CD14-positive monocyte (primary cell): Measurements from ENCODE around the gene ATG4C. TPM values are rescaled to one million over a fixed set of nuclear protein-coding genes. Genes with fewer than 3 reads are reported as not detected.

Experiments used
- DNase-seq, 3 donors: peaks; one replicate each; pipeline ENCODE4 v3.0.0-alpha.2; 2011 to 2022
- H2AFZ ChIP-seq: 2 replicates; pipeline ENCODE4 v1.6.0; 2012; ENCODE audit warnings: mild to moderate bottlenecking, low read depth, low read length, inconsistent platforms; ENCODE audit not compliant: insufficient read depth, poor library complexity, severe bottlenecking
- H3K27ac ChIP-seq, 2 donors: 1 replicate in 1 of 2; 2 replicates in 1 of 2; pipeline ENCODE4 v1.5.1; 2012 to 2013; ENCODE audit warnings: low read length in 2 of 2, control low read depth in 1 of 2, inconsistent platforms in 1 of 2, low read depth in 1 of 2, mild to moderate bottlenecking in 1 of 2
- H3K27me3 ChIP-seq, 2 donors: one replicate each; pipeline versions ENCODE4 v1.6.0 to v1.6.1; 2011 to 2013; ENCODE audit warnings: low read length in 2 of 2; ENCODE audit not compliant: control insufficient read depth in 2 of 2, insufficient read depth in 2 of 2
- H3K36me3 ChIP-seq, 2 donors: replicated peaks in 1 of 2; 1 replicate in 1 of 2; 2 replicates in 1 of 2; pipeline versions ENCODE4 v1.5.1 to v1.6.1; 2012 to 2013; ENCODE audit warnings: low read length in 2 of 2, control low read depth in 1 of 2, inconsistent platforms in 1 of 2, mild to moderate bottlenecking in 1 of 2; ENCODE audit not compliant: insufficient read depth in 2 of 2, control insufficient read depth in 1 of 2
- H3K4me1 ChIP-seq, 2 donors: 1 replicate in 1 of 2; 2 replicates in 1 of 2; pipeline versions ENCODE4 v1.5.1 to v1.6.1; 2012 to 2013; ENCODE audit warnings: low read length in 2 of 2, control low read depth in 1 of 2, inconsistent platforms in 1 of 2, mild to moderate bottlenecking in 1 of 2, moderate library complexity in 1 of 2; ENCODE audit not compliant: insufficient read depth in 2 of 2, control insufficient read depth in 1 of 2
- H3K4me2 ChIP-seq: replicated peaks from 2 replicates; pipeline ENCODE3; 2012; ENCODE audit warnings: low read length, moderate library complexity, mild to moderate bottlenecking; ENCODE audit not compliant: poor library complexity, severe bottlenecking; ENCODE audit errors: extremely low read depth
- H3K4me3 ChIP-seq, 3 experiments: fragments of 200-600 bp in 1 of 3; sonication (generic) in 1 of 3; replicated peaks in 1 of 3; 1 replicate in 2 of 3; 2 replicates in 1 of 3; pipeline ENCODE4 v1.5.1; 2011 to 2013; ENCODE audit warnings: low read length in 3 of 3, mild to moderate bottlenecking in 3 of 3, control low read depth in 2 of 3, low read depth in 2 of 3, inconsistent platforms in 1 of 3, moderate library complexity in 1 of 3
- H3K79me2 ChIP-seq: 2 replicates; pipeline ENCODE4 v1.6.0; 2012; ENCODE audit warnings: mild to moderate bottlenecking, control low read depth, inconsistent platforms, low read length, moderate library complexity; ENCODE audit not compliant: insufficient read depth
- H3K9ac ChIP-seq: 2 replicates; pipeline ENCODE4 v1.6.0; 2017; ENCODE audit warnings: low read length, mild to moderate bottlenecking; ENCODE audit not compliant: insufficient read depth, poor library complexity, severe bottlenecking
- H3K9me3 ChIP-seq, 2 donors: replicated peaks in 1 of 2; 1 replicate in 1 of 2; 2 replicates in 1 of 2; pipeline versions ENCODE4 v1.5.1 to v1.6.1; 2012 to 2013; ENCODE audit warnings: low read length in 2 of 2, control low read depth in 1 of 2; ENCODE audit not compliant: control insufficient read depth in 1 of 2, insufficient read depth in 1 of 2
- H4K20me1 ChIP-seq: 2 replicates; pipeline ENCODE4 v1.6.0; 2012; ENCODE audit warnings: mild to moderate bottlenecking, low read length, control low read depth, moderate library complexity; ENCODE audit not compliant: insufficient read depth
- H3K27ac Mint-ChIP-seq, 7 donors: one replicate each; pipeline ENCODE4 v1.8.0; 2020; ENCODE audit warnings: mild to moderate bottlenecking in 7 of 7, mixed read lengths in 7 of 7, moderate library complexity in 6 of 7, inconsistent platforms in 2 of 7
- H3K27me3 Mint-ChIP-seq, 3 donors: one replicate each; pipeline ENCODE4 v1.8.0; 2021 to 2022; ENCODE audit warnings: low read depth in 3 of 3, mild to moderate bottlenecking in 3 of 3, mixed read lengths in 3 of 3, moderate library complexity in 3 of 3, inconsistent platforms in 1 of 3
- H3K36me3 Mint-ChIP-seq, 2 donors: one replicate each; pipeline ENCODE4 v1.8.0; 2020; ENCODE audit warnings: mixed read lengths in 2 of 2, inconsistent platforms in 1 of 2, mild to moderate bottlenecking in 1 of 2
- H3K4me1 Mint-ChIP-seq: one replicate; pipeline ENCODE4 v1.8.0; 2020; ENCODE audit warnings: mild to moderate bottlenecking, mixed read lengths
- H3K4me3 Mint-ChIP-seq, 2 donors: one replicate each; pipeline ENCODE4 v1.8.0; 2020; ENCODE audit warnings: mild to moderate bottlenecking in 2 of 2, mixed read lengths in 2 of 2, moderate library complexity in 1 of 2
- H3K9me3 Mint-ChIP-seq, 7 donors: one replicate each; pipeline ENCODE4 v1.8.0; 2020 to 2022; ENCODE audit warnings: mixed read lengths in 7 of 7, mild to moderate bottlenecking in 6 of 7, moderate library complexity in 6 of 7, inconsistent platforms in 2 of 7
- WGBS: methylation state at CpG from one replicate; pipeline ENCODE4 v1.1.5; 2013; ENCODE audit warnings: missing lambda C conversion rate; ENCODE audit not compliant: insufficient coverage; 5-methylcytosine and 5-hydroxymethylcytosine counted together
- intact Hi-C, 2 donors: fragments of 100-400 bp; cut with micrococcal nuclease; formaldehyde crosslinking; loops; one replicate each; pipeline versions ENCODE4 v1.15.0 to v1.15.1; 2023
- polyA plus RNA-seq, 3 donors: library from polyadenylated mRNA; depleted of rRNA in 1 of 3; unstranded in 2 of 3; stranded (reverse) in 1 of 3; fragments of 300-500 nt in 2 of 3; fragments of >200 nt in 1 of 3; fragmentation: Illumina TruSeq in 2 of 3; gene quantifications; 1 replicate in 2 of 3; 2 replicates in 1 of 3; pipeline ENCODE4 v1.2.3, GENCODE V29; 2012 to 2021
- TF ChIP-seq, protein P1 (sequence below): fragments of 200-600 bp; IDR thresholded peaks from one replicate; pipeline ENCODE4 v1.8.0; 2022; ENCODE audit warnings: antibody characterized with exemption, mild to moderate bottlenecking

ATG4C gene
- polyA plus RNA-seq, 3 donors = 5.7 to 19.1 (median 17.5) TPM

DNA sequence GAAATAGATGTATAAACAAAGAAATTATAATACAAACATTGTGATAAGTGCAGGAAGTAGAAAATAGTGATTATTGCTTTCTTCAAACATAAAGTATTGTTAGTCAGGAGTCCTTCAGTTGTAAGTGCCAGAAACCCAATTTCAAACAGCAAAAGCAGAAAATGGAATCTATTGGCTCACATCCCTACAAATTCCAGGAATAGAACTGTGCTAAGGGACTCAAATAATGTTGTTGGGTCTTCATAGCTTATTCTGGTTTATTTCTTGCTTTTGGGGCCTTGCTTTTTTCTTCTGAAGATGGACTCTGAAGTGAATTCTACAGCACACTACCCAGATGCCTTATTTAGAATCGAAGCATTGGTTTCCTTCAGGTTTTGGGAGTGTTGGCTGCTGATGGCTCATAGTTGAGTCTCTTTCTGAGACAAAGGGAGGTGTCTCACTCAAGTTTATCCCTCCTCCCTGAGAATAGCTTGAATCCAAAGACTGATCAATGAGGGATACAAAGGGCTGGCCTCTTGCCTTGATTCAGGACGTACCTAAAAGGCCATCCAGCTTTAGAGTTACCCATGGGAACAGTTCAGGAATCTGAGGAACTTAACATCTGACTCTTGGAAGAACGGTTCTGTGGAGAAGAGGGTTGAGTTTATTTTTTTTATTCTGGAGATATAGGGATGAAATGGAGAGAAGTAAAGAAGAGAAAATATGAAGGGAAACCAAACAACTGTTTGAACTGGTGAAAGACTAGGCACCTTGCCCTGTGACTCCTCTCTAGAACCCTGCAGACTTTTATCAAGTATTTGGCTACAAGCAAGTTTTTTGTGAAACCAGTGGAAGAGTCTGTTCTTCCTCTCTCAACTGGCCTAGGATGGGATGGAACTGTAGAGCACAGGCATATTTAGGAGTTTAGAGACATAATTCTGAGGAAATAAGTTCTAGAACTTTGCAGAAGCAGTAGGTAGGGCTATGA lies 39.0 kb upstream of the ATG4C start:
- WGBS = 69% methylated on average over 2 of the region's 3 CpGs
- Histone ChIP-seq H3K27ac (no peak overlapping the region), H3K27me3 (no peaks in the 10 kb centered on the region), H3K9me3 (no peaks in the 10 kb centered on the region), H3K79me2 (no peaks in the 10 kb centered on the region), H3K9ac (no peak overlapping the region), H4K20me1 (no peaks in the 10 kb centered on the region), H3K4me3 (no peak overlapping the region), H3K36me3 (no peaks in the 10 kb centered on the region), H2AFZ (no peak overlapping the region), H3K4me2 (no peak overlapping the region), H3K4me1 (no peaks in the 10 kb centered on the region)
- TF ChIP-seq, protein P1, sequence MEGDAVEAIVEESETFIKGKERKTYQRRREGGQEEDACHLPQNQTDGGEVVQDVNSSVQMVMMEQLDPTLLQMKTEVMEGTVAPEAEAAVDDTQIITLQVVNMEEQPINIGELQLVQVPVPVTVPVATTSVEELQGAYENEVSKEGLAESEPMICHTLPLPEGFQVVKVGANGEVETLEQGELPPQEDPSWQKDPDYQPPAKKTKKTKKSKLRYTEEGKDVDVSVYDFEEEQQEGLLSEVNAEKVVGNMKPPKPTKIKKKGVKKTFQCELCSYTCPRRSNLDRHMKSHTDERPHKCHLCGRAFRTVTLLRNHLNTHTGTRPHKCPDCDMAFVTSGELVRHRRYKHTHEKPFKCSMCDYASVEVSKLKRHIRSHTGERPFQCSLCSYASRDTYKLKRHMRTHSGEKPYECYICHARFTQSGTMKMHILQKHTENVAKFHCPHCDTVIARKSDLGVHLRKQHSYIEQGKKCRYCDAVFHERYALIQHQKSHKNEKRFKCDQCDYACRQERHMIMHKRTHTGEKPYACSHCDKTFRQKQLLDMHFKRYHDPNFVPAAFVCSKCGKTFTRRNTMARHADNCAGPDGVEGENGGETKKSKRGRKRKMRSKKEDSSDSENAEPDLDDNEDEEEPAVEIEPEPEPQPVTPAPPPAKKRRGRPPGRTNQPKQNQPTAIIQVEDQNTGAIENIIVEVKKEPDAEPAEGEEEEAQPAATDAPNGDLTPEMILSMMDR = no peak
- H3K27me3 Mint-ChIP-seq = peaks cover 0 to 4% (median 0%) of the 10 kb centered on the region in 3 donors
- peaks cover 10% of the 10 kb centered on the region for H3K4me1 Mint-ChIP-seq
- no peaks in the 10 kb centered on the region for H3K9me3 Mint-ChIP-seq
- intact Hi-C loops = loop anchor here (5.0 to 10.0 kb wide), 3 partner anchors 238 to 573 kb away; no protein-coding TSS in a partner anchor
- no peak for DNase-seq
- H3K27ac Mint-ChIP-seq = no peak overlapping the region
- no peak overlapping the region for H3K4me3 Mint-ChIP-seq
- no peaks in the 10 kb centered on the region for H3K36me3 Mint-ChIP-seq

DNA sequence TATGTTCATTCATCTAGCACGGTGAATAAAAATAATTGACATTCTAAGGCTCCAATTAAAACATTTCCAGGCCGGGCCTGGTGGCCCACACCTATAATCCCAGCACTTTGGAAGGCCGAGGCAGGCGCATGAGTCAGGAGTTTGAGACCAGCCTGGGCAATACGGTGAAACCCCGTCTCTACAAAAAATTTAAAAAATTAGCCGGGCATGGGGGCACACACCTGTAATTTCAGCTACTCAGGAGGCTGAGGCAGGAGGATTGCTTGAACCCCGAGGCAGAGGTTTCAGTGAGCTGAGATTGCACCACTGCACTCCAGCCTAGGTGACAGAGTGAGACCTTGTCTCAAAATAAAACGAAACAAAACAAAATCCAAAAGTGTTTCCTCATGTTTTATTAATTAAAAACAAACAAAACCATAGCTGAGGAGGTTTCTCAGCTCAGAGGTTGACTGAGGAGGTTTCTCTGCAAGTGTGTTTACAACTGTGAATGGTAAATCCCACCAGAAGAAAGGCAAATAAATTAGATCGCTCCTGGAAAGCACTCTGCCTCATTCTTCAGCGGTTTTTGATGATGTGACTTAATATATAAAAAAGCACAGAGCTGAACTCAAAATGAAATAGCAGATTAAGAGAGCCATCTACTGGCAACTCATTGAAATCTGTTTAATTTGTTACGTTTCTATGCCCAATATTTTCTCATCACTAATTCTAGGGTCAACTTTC lies 37.7 kb upstream of the ATG4C start:
- no peaks in the 10 kb centered on the region for H3K4me1 ChIP-seq
- H3K36me3 Mint-ChIP-seq = no peaks in the 10 kb centered on the region
- no peaks in the 10 kb centered on the region for H3K79me2 ChIP-seq
- H3K27ac Mint-ChIP-seq = no peak overlapping the region
- H3K4me1 Mint-ChIP-seq = no peaks in the 10 kb centered on the region
- no peaks in the 10 kb centered on the region for H4K20me1 ChIP-seq
- no peaks in the 10 kb centered on the region for H3K36me3 ChIP-seq
- H3K9ac ChIP-seq = no peak overlapping the region
- WGBS = 95% methylated on average over 8 of the region's 12 CpGs
- intact Hi-C loops = loop anchor here (5.0 to 10.0 kb wide), 3 partner anchors 239 to 574 kb away; no protein-coding TSS in a partner anchor
- no peaks in the 10 kb centered on the region for H3K9me3 ChIP-seq
- TF ChIP-seq, protein P1 = peak; percentile 74
- H2AFZ ChIP-seq = no peak overlapping the region
- peak; percentile 15 to 49 (median 24) for DNase-seq
- no peak overlapping the region for H3K27ac ChIP-seq
- H3K4me3 ChIP-seq = no peak overlapping the region
- H3K27me3 ChIP-seq = no peaks in the 10 kb centered on the region
- H3K4me2 ChIP-seq = no peak overlapping the region
- no peak overlapping the region for H3K4me3 Mint-ChIP-seq
- H3K27me3 Mint-ChIP-seq = peaks cover 0 to 7% (median 3%) of the 10 kb centered on the region in 3 donors
- H3K9me3 Mint-ChIP-seq = no peaks in the 10 kb centered on the region
